Smooth muscle cell of the brain vasculature (primary cell): ENCODE results near the gene MECR.
"Not testable (repeated sequence)": the region's sequence is repeated elsewhere in the genome, so short reads cannot be mapped to it uniquely, and the experiment has no call there.

ENCODE experiments used
- DNase-seq: peaks from one replicate; pipeline ENCODE4 v3.0.0-alpha.2; 2012; ENCODE audit warnings: low read depth, low spot score

The MECR gene

DNA sequence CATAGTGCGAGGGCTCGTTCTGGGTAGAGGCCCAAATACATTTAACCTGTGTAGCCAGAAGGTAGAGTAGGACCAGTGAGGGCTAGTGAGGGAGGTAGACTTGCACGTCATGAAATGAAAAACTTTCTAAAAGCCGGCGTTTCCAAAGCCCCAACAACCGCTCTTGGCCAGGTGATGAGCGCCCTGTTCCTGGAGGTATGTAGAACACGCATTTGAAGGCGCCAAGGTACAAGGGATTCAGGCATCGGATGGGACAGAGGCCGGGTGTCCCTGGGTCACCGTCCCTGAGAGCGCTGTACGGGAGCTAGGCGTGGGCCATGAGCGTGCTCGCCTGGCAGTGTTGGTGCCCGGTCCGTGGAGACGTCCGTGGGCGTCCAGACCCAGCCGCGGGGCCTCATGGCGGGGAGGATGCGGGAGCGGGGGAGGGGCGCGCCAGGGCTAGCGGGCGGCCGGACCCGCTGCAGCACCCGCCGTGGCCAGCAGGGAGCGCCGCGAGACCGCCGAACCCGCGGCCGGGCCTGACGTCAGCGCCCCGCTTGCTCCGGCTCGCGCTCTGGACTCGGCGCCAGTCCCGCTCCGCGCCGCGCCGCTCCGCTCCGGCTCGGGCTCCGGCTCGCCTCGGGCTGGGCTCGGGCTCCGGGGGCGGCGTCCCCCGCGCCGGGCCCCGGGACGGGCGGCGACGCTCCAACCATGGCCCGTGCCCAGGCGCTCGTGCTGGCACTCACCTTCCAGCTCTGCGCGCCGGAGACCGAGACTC, 5.4 kb upstream of the MECR start, which contains the start of gene PTPRU:
TSS of gene PTPRU (plus strand) at position 568 of the 757 bp plus-strand sequence. CDS start at position 691, 123 bp downstream.
- DNase-seq, result no peak

DNA sequence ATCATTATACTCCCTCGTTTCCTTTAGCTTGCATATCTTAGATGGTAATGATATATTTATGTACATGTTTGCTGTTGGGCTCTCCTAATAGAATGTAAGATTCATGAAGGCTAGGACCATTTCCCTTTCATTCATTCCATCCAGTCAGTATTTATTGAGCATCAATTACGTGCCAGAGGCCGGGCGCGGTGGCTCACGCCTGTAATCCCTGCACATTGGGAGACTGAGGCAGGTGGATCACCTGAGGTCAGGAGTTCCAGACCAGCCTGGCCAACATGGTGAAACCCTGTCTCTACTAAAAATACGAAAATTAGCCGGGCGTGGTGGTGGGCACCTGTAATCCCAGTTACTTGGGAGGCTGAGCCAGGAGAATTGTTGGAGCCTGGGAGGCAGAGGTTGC, 4.1 kb upstream of the MECR start:
- DNase-seq, result not testable (repeated sequence)

DNA sequence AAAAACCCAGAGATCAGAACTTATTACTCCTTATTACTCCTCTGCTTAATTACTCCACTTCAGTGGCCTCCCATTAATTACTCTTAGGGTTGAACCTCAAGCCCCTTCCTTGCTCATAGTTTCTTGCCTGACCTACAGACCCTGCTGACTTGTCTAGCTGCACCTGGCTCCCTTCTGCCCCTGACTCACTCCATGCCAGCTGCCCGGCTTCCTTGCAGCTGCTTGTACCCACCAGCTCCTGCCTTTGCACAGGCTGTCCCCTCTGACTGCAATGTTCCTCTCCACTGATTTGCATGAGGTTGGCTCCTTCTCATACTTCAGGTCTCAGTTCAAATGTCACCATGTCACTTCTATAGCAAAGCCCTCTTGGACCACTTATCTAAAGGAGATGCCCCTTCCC, 3.7 kb upstream of the MECR start:
- no peak for DNase-seq

DNA sequence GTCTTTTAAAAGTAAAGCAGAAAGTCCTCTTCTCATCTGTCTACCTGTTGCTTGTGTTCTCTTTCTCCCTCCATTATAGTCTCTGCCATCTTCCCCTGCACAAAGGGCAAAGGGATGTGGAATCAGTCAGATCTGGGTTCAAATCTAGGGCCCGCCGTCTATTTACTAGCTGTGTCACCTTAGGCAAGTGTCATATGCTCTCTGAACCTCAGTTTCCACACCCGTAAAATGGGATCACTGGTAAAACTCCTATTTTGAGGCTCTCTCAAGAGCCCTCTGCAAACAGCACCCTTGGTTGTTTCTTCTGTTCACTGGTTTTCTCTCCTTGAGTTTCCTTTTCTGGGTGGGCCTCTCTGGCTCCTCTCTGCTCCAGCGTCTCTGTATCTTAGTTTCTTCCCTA, 3.0 kb upstream of the MECR start:
- no peak for DNase-seq

DNA sequence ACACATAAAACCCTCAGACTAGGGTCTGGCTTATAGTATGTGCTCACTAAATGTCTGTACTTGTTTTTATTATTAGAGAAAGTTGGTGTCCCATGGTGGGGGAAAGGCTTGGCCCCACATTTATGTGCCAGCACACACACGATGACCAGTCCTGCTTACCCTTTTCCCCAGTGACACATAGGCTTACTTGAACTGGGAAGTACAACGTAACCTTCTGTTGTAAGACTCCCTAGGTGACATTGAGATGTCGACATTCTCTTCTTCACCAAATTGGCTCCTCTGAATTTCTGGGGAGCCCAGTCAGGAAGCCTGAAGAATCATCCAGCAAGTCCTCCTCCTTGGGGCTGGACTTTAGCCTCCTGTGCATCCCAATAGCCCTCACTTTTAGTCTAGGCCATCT, 1.7 kb upstream of the MECR start:
- no peak for DNase-seq

DNA sequence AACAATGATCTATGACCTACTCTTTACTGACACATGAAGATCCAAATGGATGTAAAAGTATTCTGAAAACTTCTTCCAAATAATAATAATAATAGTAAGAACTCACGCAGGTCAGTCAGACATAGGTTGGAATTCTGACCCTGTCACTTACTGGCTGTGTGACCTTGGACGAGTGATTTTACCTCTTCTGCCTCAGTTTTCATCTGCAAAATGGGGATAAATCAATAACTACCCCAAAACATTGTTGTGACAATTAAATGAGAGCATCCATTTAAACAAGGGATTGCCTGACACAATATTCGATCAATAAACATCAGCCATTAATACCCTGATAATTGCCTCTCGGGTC, 556 bp downstream of the MECR start:
- DNase-seq, result no peak

DNA sequence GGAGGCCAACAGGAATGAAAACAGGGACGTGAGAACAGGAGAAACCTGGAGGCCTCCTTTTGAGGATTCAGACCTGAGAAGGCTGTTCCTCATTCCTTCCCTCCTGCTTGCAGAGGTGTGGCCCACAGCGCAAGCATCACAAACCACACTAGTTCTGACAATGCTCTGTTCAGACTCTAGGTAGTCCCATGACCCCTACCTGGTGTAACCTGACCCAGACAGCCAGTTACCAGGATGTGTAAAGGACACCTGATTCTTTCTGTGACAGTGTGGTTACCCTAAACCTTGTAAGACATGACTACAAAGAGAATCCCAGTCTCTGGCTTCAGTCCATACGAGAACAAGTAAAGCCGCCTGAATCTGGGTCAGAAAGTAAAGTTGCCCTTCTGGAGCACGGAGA, 3.2 kb downstream of the MECR start:
- DNase-seq, result no peak

DNA sequence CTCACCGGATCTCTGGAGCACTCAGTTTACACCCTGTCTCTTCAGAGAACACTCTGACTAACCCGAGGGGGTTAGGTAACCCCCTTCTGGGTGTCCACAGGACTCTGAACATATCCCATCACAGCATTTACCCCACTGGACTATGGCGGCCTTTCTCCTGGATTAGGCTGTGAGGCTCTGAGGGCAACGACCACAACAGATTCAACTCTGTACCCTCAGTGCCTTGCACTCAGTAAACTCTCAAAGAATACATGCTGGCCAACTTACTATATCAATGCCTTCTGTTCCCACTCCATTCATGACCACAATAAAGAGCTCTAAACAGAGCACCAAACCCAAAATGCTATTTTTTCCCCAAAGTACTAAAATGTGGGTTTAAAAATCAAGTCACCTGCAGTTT, 5.4 kb downstream of the MECR start:
- DNase-seq, result no peak

DNA sequence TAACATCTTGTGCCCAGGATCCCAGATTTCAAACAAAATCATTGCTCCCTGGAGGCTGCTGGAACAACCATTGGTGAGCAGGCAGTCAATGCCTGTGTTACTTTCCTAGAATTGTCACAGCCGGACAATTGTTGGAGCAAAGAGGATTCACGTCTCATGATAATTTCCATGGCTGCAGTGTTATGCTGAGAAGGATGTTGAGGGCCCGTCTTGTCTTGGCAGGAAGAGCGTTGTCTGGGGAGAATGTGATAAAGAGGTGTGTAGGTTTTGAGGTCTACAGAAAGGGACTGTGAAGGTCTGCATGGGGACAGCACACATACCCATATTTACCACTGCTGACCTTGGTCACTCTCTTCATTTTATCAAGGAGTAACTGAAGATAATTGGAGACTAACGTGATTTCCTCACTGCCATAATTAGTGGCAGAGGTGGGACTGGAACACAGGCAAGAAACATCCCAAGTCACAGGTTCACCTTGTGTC, 6.3 kb downstream of the MECR start:
- no peak for DNase-seq

DNA sequence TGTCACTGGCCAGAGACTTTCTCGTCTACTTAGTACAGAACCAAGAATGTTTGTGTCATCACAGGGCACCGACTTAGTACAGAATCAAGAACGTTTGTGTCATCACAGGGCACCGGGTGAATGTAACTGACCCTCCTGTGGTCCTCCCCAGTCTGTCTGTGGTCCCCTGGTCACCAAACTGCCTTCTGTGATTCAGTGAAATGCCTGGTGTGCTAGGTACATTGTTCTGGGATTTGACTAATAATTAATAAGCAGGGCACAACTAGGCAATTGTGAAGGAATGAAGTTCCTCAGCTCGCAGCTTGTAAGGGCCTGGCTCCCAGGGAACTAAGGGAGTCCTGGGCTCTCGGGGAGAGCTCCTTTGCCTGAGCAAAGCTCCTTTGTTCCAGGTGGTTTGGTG, 7.2 kb downstream of the MECR start:
- no peak for DNase-seq

DNA sequence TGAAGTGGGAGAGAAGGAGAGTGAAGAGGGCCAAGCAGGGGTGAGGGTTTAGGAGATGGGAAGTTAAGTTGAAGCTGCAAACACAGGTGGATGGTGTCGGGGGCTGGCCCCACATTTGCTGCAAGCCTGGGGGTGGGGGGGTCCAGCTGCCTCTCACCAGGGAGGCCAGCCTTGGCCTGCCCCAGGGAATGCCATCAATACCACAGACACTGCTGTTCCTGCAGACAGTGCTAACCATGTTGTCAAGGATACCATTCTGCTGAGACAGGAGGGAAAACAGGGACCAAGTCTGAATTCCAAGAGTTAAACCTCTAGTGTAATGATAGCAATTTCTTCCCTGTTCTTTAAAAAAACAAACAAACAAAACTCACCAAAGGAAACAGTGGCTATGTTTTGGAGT, 8.0 kb downstream of the MECR start:
- no peak for DNase-seq

DNA sequence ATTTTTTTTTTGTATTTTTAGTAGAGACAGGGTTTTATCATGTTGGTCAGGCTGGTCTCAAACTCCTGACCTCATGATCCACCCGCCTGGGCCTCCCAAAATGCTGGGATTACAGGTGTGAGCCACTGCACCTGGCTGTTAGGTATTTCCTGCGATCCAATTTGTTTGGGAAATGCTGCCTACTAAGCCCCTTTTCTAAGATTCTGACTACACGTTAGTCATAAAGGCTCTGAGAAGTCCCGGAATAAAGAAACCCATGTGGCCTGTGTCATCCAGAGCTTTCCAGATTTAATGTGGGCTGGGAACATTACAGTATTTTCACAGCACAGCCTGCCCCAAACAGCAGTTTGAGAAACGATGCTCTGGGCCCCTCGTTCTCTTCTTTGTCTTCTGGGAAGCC, 8.5 kb downstream of the MECR start:
- not testable (repeated sequence) for DNase-seq

DNA sequence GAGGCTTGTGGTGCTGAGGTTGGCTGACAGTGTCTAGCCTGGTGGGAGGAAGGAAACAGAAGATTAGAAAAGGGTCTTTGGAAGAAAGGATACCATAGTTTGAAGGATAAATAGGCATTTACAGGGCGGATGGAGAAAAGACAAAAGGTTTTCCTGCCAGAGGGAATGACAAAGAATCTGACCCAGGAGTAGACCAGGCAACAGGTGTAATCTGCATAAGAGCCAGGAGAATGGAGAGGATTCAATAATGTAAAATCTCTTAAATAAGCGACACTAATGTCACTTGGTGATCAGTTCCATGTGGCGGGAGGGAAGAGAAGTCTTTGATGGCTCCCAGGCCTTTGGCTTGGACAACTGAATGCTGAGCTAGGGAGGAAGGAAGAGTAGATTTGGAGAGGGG, 9.4 kb downstream of the MECR start:
- no peak for DNase-seq

DNA sequence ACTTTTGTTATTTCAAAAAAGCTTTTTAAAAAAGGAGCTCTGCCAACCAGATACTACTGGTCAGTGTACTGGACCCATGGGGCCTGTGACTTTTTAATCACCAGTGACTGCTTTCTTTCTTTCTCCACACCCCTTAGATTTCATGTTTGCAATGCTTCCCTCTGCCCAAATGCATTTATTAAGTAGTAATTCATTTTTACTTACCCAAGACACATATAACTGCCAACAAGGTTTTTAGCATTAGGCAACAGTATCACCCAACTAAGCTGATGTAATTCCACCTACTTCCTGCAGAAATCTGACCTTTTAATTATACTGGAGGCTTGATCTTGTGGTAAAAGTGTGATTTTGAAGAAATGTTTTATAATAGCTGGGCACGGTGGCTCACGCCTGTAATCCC, 12.5 kb downstream of the MECR start:
- DNase-seq, result no peak

DNA sequence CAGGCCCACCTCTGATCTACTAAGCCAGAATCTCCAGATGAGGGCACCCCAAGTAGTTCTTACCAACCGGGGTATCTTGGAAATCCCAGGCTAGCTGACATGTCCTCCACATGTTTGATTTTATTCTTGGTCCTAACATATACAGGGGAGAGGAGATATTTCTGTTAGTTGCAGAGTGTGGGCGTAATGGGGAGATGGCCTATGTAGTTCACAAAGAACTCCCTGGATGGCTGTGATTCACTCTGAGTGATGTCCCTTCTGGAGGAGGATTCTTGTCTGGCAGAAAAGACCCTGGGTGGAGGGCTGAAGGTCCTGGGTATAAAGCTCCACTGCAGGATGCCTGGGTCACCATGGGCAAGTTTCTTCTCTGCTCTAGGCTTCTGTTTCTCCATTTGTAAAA, 13.1 kb downstream of the MECR start:
- no peak for DNase-seq

DNA sequence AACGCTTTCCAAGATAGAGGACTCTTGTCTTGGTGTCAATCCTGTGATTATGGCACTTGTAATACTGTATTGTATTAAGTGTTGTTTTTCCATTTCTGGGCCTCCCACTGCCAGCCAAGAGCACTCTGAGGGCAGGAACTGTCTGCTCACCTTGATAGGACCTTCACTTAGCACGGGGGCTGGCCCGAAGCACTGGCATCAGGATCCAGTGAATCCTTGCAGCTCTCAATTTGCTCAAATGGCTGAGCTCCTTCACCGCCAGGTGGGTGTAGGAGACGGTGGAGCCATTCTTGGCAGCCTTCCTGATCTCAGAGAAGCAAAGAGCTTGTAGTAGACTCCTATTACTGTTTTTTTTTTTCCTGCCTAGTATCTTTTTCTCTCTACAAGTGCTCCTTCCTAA, 17.7 kb downstream of the MECR start:
- DNase-seq, result no peak

DNA sequence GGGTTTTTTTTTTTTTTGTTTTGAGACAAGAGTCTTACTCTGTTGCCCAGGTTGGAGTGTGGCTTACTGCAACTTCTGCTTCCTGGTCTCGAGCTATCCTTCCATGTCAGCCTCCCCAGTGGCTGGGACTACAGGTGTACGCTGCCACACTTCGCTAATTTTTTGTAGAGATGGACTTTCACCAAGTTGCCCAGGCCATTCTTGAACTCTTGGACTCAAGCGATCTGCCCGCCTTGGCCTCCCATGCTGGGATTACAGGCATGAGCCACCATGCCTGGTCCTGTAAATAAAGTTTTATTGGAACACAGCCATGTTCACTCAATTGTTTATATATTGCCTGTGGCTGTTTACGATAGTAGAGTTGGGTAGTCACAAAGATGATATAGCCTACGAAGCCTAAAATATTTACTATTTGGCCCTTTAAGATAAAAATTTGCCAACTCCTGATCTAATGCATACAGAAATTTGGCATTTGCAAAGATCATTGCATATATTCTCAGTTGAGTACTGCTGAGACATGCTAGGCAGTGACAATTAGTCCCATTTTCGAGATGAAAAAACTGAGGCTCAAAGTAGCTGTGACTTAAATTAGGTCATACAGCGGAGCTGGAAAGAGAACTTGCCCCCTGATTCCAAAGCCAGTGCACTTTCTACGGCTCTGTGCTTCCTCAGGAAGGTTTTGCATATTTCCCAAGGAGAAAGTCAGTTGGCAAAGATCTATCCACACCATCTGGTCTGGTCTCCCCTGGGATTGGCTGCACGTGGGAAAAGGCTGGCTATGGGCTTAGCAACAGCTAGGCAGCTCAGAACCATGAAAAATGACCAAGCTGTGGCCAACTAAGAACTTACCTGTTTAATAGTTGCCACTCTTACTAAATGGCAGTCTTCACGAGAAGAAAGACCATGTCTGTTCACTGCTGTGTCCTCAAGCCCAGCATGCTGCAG, 19.4 kb downstream of the MECR start:
- DNase-seq, result no peak

DNA sequence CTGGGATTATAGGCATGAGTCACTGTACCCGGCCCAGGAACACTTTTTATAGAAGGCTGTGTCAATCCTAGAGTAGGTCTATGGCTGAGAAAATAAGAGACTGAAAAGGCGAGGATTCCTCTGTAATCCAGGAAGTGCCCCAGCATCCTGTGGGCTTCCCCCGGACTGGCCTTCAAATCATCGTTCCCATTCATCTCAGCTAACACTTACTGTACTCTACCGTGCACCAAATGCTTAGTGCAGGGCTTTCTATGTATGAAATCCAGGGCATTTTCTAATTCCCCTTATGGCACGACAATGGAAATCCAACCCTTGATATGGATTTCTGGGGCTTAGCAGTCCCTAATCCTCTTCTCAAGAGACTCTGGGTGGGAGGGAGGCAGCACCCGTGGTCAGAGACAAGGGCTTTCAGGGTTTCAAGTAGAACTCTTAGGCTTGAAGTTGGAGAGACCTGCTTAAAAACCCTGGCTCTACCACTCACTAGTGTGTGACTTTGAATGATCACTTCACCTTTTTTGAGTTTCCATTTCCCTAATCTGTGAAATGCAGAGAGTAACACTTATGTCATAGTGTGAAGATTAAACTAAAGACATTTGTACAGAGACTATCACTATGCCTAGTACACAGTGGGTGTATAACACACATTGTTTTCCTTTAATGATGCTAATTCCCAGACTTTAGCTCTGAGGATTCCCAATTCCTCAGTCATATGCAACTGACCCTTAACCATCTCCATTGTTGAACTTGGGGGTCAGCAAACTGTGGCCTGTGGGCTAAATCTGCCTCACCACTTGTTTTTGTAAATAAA, 20.3 kb downstream of the MECR start:
- DNase-seq, result no peak

DNA sequence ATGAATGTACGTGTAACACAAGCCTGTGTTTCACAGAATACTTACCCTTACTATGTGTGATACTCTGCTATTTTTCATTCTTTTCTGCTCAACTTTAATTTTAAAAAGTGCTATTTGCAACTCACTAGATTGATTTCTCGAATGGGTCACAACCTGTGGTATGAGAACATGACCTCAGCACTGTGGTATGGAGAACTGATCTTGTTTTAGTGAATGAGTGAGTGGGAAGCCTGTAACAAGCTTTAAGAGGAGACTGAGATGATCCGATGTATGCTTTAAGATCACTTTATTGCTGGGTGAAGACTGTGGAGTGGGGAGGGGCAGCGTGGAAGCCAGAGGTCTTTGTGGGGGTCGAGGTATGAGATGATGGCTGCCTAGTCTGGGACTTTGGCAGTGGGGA, 21.6 kb downstream of the MECR start:
- no peak for DNase-seq

DNA sequence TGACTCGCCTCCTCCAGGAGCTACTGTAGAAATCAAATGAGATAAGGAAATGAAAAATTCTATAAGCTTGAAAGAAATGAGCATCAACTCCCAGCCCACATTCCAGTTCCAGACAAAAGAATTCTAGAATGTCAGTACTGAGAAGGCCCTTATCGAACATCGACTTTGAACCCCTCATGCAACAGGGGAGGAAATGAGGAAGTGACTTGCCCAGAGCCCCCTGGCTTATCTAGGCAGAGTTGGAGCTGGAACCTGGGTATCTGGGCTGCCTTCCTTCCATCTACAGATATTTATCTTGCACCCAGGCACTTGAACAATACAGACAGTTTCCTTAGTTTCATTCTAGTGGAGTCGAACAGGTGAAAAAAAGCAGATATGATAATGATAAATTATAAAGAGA, 22.3 kb downstream of the MECR start:
- no peak for DNase-seq

DNA sequence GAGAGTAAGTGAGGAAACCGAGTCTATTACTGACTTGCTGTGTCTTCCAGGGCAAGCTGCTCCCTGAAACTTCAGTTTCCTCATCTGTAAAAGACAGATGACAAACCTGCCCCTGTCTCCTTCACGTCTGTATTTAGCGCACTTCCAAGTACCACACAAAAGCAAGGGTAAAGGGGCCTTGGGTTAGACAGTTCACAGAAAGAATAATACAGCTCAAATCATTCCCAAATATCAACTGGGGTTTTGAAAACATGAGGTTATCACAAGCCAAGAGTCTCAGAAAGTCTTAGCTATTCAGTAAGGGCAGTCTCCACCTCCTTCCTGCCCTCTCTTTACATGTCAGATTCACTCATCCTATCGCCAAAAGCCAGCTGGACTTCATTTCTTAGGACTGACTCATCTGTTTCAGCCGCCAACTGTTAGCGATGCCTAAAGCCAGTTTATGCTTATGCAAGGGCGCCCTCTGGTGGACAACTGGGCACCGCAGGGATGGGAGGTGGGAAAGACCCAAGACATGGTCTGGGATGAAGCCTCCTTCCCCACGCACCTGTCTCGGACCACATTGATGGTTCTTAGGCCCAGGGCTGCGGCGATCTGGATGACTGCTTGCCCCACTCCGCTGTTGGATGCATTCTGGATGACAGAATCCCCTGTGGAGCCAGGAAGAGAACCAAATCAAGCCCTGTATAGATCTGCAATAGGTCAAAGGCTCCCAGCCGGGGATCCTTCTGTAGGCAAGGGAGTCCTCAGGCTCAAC, 28.0 kb downstream of the MECR start:
- DNase-seq, result peak; percentile 95
